ENCODE data around the gene IGSF3. TPM values are rescaled to one million over a fixed set of nuclear protein-coding genes. Genes with fewer than 3 reads are reported as not detected.

The IGSF3 gene
- polyA plus RNA-seq, 1 donor (not counting 4 experiments of a cell fraction or from before 2014, with no cell fraction given) = 47.4 TPM

DNA sequence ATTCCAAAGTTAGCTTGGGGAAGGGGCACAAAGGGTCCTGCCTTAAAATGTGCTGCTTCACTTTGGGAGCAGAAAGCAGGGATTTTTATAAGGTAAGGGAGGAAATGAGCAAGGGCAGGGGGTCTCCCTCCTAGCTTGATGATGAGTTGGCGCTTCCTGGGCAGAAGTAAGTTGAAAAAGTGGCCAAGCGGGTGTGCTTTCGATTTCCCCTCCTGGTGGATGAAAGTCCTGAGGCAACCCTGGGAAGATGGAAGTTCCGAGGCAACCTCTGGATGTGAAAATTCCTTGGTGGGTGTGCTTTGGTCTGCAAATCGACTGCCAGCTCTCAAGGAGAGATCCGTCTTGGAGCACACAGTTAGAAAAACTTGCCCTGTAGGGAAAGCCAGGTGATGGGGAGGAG, 45.0 kb upstream of the IGSF3 start:
- no peaks in the 10 kb centered on the region for H3K27me3 ChIP-seq (ENCODE audit: control insufficient read depth, extremely low read depth, insufficient read depth, low read length)
- TF ChIP-seq EZH2 (IDR thresholded peaks at IDR 0.05; ENCODE audit: low read length) = no peak
- TF ChIP-seq, protein P1, sequence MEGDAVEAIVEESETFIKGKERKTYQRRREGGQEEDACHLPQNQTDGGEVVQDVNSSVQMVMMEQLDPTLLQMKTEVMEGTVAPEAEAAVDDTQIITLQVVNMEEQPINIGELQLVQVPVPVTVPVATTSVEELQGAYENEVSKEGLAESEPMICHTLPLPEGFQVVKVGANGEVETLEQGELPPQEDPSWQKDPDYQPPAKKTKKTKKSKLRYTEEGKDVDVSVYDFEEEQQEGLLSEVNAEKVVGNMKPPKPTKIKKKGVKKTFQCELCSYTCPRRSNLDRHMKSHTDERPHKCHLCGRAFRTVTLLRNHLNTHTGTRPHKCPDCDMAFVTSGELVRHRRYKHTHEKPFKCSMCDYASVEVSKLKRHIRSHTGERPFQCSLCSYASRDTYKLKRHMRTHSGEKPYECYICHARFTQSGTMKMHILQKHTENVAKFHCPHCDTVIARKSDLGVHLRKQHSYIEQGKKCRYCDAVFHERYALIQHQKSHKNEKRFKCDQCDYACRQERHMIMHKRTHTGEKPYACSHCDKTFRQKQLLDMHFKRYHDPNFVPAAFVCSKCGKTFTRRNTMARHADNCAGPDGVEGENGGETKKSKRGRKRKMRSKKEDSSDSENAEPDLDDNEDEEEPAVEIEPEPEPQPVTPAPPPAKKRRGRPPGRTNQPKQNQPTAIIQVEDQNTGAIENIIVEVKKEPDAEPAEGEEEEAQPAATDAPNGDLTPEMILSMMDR (optimal IDR thresholded peaks at IDR 0.05 in 1 of 3, IDR thresholded peaks at IDR 0.05 in 1 of 3, conservative IDR thresholded peaks at IDR 0.05 in 1 of 3; ENCODE audit: extremely low read depth in 1 of 3, insufficient read depth in 2 of 3, low read length in 3 of 3) = no peak
- DNase-seq (ENCODE audit: low read depth, low spot score) (no peak), FAIRE-seq (no peak)
- H3K79me2 ChIP-seq (ENCODE audit: control insufficient read depth, insufficient read depth, low read length) = no peaks in the 10 kb centered on the region
- H3K9ac ChIP-seq (ENCODE audit: control insufficient read depth, extremely low read depth, insufficient read depth, low read length) = no peak overlapping the region
- no peaks in the 10 kb centered on the region for H3K36me3 ChIP-seq (ENCODE audit: control insufficient read depth in 2 of 2, extremely low read depth in 1 of 2, insufficient read depth in 2 of 2, low read length in 2 of 2)
- no peak overlapping the region for H2AFZ ChIP-seq (ENCODE audit: control insufficient read depth, low read length)
- no peak overlapping the region for H3K4me3 ChIP-seq (ENCODE audit: control insufficient read depth in 2 of 3, extremely low read depth in 1 of 3, insufficient read depth in 2 of 3, low read depth in 1 of 3, low read length in 3 of 3)
- H3K4me2 ChIP-seq (ENCODE audit: control insufficient read depth, extremely low read depth, insufficient read depth, low read depth, low read length) = no peak overlapping the region
- dilution Hi-C loops (cut with MboI; ENCODE audit: extremely low pct_ligation_motif_present, low sequenced_read_pairs) = no loop called here
- no peak overlapping the region for H3K27ac ChIP-seq (ENCODE audit: control insufficient read depth, insufficient read depth, low read length)
- no peaks in the 10 kb centered on the region for H3K9me3 ChIP-seq (ENCODE audit: control insufficient read depth, low read depth, low read length)
- H4K20me1 ChIP-seq (ENCODE audit: control insufficient read depth, extremely low read depth, insufficient read depth, low read length) = no peaks in the 10 kb centered on the region
- H3K9me1 ChIP-seq (ENCODE audit: control insufficient read depth, extremely low read depth, insufficient read depth, low read length) = no peaks in the 10 kb centered on the region
- peaks cover 5% of the 10 kb centered on the region for H3K4me1 ChIP-seq (ENCODE audit: control insufficient read depth, extremely low read depth, insufficient read depth, low read length)

DNA sequence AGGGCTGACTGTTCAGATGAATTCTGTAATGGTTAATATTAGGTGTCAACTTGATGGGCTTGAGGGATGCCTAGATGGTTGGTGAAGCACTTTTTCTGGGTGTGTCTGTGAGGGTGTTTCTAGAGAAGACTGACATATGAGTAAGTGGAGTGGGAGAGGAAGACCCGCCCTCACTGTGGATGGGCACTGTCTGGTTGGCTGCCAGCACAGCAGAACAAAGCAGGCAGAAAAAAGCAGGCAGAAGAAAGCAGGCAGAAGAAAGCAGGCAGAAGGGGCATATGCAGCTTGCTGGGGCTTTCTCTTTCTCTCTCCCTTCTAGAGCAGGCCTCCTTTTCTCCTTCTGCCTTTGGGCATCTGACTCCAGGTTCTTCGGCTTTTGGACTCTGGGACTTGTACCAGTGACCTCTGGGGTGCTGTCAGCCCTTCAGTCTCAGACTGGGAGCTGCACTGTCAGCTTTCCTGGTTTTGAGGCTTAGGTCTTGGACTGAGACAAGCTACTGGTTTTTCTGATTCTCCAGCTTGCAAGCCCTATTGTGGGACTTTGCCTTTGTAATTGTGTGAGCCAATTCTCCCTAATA, 43.8 kb upstream of the IGSF3 start:
- dilution Hi-C loops (cut with MboI; ENCODE audit: extremely low pct_ligation_motif_present, low sequenced_read_pairs) = no loop called here
- Histone ChIP-seq H2AFZ (ENCODE audit: control insufficient read depth, low read length) (peak overlapping the region; percentile 67), H3K9me3 (ENCODE audit: control insufficient read depth, low read depth, low read length) (no peaks in the 10 kb centered on the region), H3K4me2 (ENCODE audit: control insufficient read depth, extremely low read depth, insufficient read depth, low read depth, low read length) (no peak overlapping the region), H3K9me1 (ENCODE audit: control insufficient read depth, extremely low read depth, insufficient read depth, low read length) (no peaks in the 10 kb centered on the region), H3K4me3 (ENCODE audit: control insufficient read depth in 2 of 3, extremely low read depth in 1 of 3, insufficient read depth in 2 of 3, low read depth in 1 of 3, low read length in 3 of 3) (no peak overlapping the region), H3K79me2 (ENCODE audit: control insufficient read depth, insufficient read depth, low read length) (no peaks in the 10 kb centered on the region), H3K4me1 (ENCODE audit: control insufficient read depth, extremely low read depth, insufficient read depth, low read length) (peaks cover 5% of the 10 kb centered on the region), H4K20me1 (ENCODE audit: control insufficient read depth, extremely low read depth, insufficient read depth, low read length) (no peaks in the 10 kb centered on the region), H3K27me3 (ENCODE audit: control insufficient read depth, extremely low read depth, insufficient read depth, low read length) (no peaks in the 10 kb centered on the region), H3K9ac (ENCODE audit: control insufficient read depth, extremely low read depth, insufficient read depth, low read length) (no peak overlapping the region), H3K36me3 (ENCODE audit: control insufficient read depth in 2 of 2, extremely low read depth in 1 of 2, insufficient read depth in 2 of 2, low read length in 2 of 2) (no peaks in the 10 kb centered on the region), H3K27ac (ENCODE audit: control insufficient read depth, insufficient read depth, low read length) (no peak overlapping the region)
- FAIRE-seq (peak; percentile 34), DNase-seq (ENCODE audit: low read depth, low spot score) (no peak)
- no peak for TF ChIP-seq EZH2 (IDR thresholded peaks at IDR 0.05; ENCODE audit: low read length)
- TF ChIP-seq, protein P1 (optimal IDR thresholded peaks at IDR 0.05 in 1 of 3, IDR thresholded peaks at IDR 0.05 in 1 of 3, conservative IDR thresholded peaks at IDR 0.05 in 1 of 3; ENCODE audit: extremely low read depth in 1 of 3, insufficient read depth in 2 of 3, low read length in 3 of 3) = no peak

Measured in keratinocyte (primary cell).